Endothelial cell of umbilical vein (primary cell): ENCODE data around the gene CHRNA9.

Source experiments
- CTCF ChIP-seq, 2 donors: IDR thresholded peaks; 1 replicate in 1 of 2; 2 replicates in 1 of 2; pipeline ENCODE4 v1.5.1; 2011; ENCODE audit warnings: low read length in 2 of 2, mild to moderate bottlenecking in 2 of 2, moderate library complexity in 2 of 2, control low read depth in 1 of 2, inconsistent platforms in 1 of 2, low read depth in 1 of 2; ENCODE audit not compliant: insufficient read depth in 1 of 2; ENCODE audit errors: extremely low read depth in 1 of 2
- FOS ChIP-seq: IDR thresholded peaks from 2 replicates; pipeline ENCODE4 v1.6.1; 2011; ENCODE audit warnings: mild to moderate bottlenecking, low read length, moderate library complexity, borderline replicate concordance; ENCODE audit not compliant: insufficient read depth
- JUN ChIP-seq: IDR thresholded peaks from 2 replicates; pipeline ENCODE4 v1.6.1; 2011; ENCODE audit warnings: borderline replicate concordance, low read depth; ENCODE audit not compliant: insufficient read length, insufficient read depth
- MAX ChIP-seq: IDR thresholded peaks from 2 replicates; pipeline ENCODE4 v1.6.1; 2011; ENCODE audit not compliant: insufficient read depth, insufficient read length
- POLR2A ChIP-seq: IDR thresholded peaks from 2 replicates; pipeline ENCODE4 v1.6.1; 2012; ENCODE audit warnings: low read depth, mild to moderate bottlenecking, control low read depth, low read length

GRCh38 chr4:40323866-40324265, 11.3 kb upstream of the CHRNA9 start:
- TF ChIP-seq CTCF (IDR thresholded peaks at IDR 0.05; ENCODE audit: extremely low read depth in 1 of 2, insufficient read depth in 1 of 2, low read depth in 1 of 2, low read length in 2 of 2) (no peak), POLR2A (no peak), MAX (no peak), JUN (no peak), FOS (no peak)
